ENCODE measurements around the gene DNAJC10.
"Not testable (repeated sequence)": the region's sequence is repeated elsewhere in the genome, so short reads cannot be mapped to it uniquely, and the experiment has no call there.

Gene DNAJC10

DNA sequence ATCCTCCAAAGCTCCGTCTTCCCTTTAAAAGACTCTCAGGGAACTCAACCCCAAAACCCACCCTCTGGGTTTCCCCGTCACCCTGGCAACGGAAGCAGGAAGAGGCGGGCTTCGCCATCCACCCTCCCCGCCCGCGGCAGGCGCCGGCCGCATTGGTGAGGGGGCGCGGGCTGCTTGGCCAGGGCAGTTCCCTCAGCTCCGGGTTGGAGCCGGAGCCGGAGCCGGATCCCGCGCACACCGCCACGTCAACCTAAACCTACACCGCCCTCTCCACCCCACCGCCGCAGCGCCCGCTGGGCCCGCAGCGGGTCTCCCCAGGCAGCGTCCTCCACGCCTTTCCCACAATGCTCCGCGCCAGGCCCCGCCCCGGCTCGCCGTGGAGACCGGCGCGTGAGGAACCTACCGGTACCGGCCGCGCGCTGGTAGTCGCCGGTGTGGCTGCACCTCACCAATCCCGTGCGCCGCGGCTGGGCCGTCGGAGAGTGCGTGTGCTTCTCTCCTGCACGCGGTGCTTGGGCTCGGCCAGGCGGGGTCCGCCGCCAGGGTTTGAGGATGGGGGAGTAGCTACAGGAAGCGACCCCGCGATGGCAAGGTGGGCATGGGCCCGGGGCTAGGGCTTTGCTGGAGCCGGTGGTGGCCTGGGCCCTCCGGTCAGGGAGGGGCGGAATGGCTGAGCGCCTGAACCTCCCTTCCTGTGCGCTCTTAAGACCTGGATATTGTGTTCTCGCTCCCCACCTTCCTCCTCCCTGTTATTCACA, at the start of gene DNAJC10:
TSS of gene DNAJC10 (plus strand) at position 366 of the 758 bp plus-strand sequence. CDS start 1,830 bp downstream, outside the sequence.
- peak; percentile 63 for DNase-seq (ENCODE audit: low read depth, low spot score)

DNA sequence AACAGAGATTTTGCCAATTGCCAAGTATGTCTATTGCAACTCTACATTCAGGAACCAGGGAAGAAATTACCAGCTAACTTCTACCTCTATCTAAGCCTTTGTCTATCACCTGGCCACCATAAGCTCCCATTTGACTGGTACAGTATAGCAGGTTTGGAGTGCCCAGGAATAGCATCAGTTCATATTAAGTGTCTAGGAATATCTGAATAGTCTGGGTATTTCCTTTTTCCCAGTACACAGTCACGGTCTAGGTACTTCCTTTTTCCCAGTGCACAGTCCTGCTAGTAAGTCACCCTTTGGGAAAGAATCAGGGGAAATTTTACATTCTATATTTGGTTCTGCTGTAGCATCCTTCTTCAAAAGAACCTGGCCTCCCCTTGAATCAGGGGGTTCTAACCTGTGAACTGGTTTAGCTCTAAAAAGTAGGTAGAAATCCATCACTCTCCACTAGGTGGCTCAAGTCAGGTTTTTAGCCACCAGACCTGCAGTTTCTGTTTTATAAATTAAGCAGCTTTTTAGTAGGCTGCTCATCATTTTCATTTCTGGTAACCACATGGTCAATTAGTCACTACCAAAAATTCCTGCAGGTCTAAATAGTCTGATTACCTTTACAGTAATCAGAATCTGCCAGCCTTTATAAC, 49.3 kb upstream of the DNAJC10 start:
- DNase-seq (ENCODE audit: low read depth, low spot score), result no peak

GRCh38 chr2:182667315-182667695, 48.8 kb upstream of the DNAJC10 start:
- DNase-seq (ENCODE audit: low read depth, low spot score), result no peak

- DNase-seq (ENCODE audit: low read depth, low spot score), result no peak
Measured at GRCh38 chr2:182668671-182669070, 47.4 kb upstream of the DNAJC10 start.

GRCh38 chr2:182672466-182673165, 43.4 kb upstream of the DNAJC10 start:
- no peak for DNase-seq (ENCODE audit: low read depth, low spot score)

DNA sequence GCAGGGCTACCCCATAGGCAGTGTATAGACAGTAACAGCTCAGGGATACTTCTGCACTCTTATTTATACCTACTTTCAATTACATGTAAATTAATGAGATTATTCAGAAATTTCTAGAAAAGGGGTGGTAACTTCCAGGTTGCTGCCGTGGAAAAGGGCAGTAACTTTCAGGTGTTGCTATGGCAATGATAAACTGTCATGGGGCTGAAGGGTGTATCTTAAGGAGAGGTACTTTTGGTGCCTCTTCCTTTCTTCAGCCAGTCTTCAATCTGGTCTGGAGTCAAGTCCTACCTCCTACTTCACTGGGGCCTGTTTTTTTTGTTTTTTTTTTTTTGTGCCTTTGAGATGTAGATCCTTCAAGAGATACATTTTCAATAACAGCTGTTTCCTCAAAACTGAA, 35.2 kb upstream of the DNAJC10 start:
- no peak for DNase-seq (ENCODE audit: low read depth, low spot score)

GRCh38 chr2:182682210-182682609, 33.8 kb upstream of the DNAJC10 start:
- no peak for DNase-seq (ENCODE audit: low read depth, low spot score)

GRCh38 chr2:182685559-182685958, 30.5 kb upstream of the DNAJC10 start:
- DNase-seq (ENCODE audit: low read depth, low spot score), result no peak

DNA sequence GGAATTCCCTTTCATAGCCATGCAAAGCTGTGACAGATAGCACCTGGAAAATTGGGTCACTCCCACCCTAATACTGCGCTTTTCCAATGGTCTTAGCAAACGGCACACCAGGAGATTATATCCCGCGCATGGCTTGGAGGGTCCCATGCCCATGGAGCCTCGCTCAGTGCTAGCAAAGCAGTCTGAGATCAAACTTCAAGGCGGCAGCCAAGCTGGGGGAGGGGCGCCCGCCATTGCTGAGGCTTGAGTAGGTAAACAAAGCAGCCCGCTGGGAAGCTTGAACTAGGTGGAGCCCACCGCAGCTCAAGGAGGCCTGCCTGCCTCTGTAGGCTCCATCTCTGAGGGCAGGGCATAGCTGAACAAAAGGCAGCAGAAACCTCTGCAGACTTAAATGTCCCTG, 29.3 kb upstream of the DNAJC10 start:
- DNase-seq (ENCODE audit: low read depth, low spot score), result not testable (repeated sequence)

- no peak for DNase-seq (ENCODE audit: low read depth, low spot score)
Measured at GRCh38 chr2:182694189-182694588, 21.9 kb upstream of the DNAJC10 start.

DNA sequence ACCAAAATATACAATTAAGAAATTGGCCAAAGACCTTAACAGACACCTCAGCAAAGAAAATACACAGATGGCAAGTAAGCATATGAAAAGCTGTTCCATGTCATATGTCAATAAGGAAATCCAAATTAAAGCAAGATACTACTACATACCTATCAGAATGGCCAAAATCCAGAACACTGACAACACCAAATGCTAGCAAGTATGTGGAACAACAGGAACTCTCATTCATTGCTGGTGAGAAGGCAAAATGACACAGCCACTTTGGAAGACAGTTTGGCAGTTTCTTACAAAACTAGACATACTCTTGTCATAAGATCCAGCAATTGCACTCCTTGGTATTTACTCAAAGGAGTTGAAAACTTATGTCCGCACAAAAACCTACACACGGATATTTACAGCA, 20.3 kb upstream of the DNAJC10 start:
- no peak for DNase-seq (ENCODE audit: low read depth, low spot score)

DNA sequence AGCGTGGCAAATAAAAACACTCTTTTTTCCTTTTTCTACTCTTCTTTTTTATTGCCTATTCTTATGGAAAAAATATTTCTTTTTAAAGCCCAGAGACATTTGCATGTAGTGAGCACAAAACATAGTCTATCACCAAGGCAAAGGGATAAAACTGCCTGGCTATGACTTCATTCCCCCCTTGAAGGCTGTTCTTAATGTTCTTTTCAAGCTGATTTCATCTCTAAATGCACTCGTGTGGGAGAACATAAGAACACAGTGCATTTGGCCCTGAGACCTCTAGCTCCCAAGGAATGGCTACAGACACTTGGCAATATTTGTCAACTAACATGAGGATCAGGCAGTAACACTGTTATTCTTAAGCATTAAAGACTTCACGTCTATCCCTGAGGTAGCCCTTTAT, 17.4 kb upstream of the DNAJC10 start:
- no peak for DNase-seq (ENCODE audit: low read depth, low spot score)

DNA sequence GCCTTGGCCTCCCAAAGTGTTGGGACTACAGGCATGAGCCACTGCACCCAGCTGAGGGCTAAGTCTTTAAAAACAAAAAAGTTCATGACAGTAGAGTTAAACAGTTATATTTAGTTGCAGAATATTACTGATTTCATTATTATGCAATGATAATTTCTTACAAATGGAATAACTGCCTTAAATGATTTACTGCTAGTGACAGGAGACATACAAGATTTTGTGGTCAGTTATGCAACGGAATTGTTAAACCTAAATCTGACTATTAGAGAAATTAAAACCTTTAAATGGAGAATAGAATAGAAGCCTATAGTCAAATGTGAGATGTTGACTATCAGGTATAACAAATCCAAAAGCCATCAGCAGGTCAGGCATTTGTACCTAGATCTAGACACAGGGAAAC, 10.3 kb upstream of the DNAJC10 start:
- DNase-seq (ENCODE audit: low read depth, low spot score), result no peak

- no peak for DNase-seq (ENCODE audit: low read depth, low spot score)
Measured at GRCh38 chr2:182706751-182707150, 9.3 kb upstream of the DNAJC10 start.

DNA sequence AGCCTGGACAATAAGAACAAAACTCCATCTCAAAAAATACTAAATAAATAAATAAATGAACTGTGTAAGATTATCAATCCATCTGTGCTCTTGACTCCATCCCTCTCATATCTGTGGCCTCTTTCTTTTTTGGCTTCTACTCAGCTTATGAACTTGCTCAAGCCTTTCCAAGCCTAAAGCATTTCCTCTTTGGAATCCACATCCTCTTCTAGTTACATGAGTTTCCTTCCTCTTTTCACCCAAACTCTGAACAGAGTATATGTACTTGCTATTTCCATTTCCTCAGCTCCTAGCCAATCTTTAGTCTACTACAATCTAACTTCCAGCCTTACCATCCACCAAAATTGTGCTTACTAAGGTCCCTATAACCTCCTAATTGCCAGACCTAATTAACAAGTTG, 2.5 kb upstream of the DNAJC10 start:
- no peak for DNase-seq (ENCODE audit: low read depth, low spot score)

- no peak for DNase-seq (ENCODE audit: low read depth, low spot score)
Measured at GRCh38 chr2:182715121-182715891, 751 bp upstream of the DNAJC10 start.

DNA sequence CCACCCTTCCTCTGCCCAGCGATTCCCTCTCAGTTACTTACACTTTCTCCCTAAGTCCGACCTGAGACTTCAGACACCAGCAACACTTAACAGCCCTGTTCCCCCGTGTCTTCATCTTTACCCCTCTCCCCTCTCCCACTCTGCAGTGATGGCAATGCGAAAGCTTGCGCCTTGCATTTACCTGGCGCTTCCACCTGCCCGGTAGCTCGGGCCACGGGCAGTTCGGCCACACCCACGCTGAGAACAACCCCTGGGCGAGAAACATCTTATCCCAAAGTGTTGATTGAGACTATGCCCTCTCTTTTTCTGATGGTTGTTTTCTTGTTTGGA, 558 bp downstream of the DNAJC10 start:
- DNase-seq (ENCODE audit: low read depth, low spot score), result no peak

DNA sequence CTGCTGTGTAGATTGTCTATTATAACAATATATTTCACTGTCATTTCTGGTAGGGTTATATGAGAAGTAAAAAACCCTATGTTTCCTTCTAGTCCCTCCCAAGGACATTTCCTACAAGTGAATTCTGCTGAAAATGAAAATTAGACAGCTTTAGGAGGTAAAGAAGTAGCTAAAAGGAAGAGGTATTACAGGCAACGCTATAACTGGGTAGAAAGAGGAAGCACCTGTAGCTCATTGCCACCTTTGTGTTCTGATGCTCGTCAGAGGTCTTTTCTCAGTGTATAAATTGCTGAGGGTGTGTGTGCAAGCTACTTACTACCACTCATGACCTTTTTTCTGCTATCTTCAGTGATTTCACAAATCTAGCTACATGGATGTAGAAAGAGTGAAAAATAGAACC, 1.4 kb downstream of the DNAJC10 start:
- DNase-seq (ENCODE audit: low read depth, low spot score), result no peak

DNA sequence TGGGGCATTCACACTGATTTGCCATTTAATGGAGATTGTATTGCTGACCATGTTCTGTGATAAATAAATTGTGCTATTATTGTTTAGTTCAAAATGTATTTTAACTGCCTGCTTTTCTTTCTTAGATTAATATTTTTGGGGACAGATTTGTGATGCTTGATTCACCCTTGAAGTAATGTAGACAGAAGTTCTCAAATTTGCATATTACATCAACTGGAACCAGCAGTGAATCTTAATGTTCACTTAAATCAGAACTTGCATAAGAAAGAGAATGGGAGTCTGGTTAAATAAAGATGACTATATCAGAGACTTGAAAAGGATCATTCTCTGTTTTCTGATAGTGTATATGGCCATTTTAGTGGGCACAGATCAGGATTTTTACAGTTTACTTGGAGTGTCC, 1.8 kb downstream of the DNAJC10 start:
- no peak for DNase-seq (ENCODE audit: low read depth, low spot score)

GRCh38 chr2:182718459-182718858, 2.4 kb downstream of the DNAJC10 start:
- DNase-seq (ENCODE audit: low read depth, low spot score), result no peak

DNA sequence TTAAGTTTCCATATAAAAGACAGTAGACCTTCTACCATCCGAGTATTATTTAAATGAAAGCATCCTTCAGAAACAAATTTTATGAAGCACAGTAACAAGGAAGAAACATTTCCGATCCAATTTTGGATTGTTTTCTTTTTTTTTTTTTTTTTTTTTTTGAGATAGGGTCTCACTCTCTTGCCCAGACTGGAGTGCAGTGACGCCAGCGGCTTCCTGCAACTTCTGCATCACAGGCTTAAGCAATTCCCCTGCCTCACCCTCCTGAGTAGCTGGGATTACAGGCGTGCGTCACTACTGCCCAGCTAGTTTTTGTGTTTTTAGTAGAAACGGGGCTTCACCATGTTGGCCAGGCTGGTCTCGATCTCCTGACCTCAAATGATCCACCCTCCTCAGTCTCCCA, 3.1 kb downstream of the DNAJC10 start:
- DNase-seq (ENCODE audit: low read depth, low spot score), result not testable (repeated sequence)

DNA sequence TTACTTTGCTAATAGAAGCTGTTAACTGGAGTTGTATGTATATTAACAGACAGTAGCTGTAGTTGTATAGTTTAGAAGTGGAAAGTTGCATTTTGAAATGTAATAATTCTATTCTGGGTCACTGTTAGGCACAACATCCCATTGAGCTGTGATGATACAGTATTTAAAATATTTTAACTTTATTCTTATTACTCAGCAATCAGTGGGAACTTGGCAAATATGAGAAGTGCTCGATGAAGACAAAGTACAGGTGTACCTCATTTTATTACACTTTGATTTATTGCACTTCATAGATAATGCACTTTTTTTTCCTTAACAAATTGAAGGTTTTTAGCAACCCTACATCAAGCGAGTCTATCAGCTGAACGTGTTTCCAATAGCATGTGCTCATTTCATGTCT, 8.6 kb downstream of the DNAJC10 start:
- no peak for DNase-seq (ENCODE audit: low read depth, low spot score)

Measured in iPS DF 19.7 (cell line).